HFF-Myc (cell line): Measurements from ENCODE around the gene PRPF8.
"Not testable (repeated sequence)": the region's sequence is repeated elsewhere in the genome, so short reads cannot be mapped to it uniquely, and the experiment has no call there.

Experiments used
- DNase-seq: peaks from one replicate; pipeline ENCODE4 v3.0.0-alpha.2; 2011; ENCODE audit warnings: low read depth; ENCODE audit errors: extremely low read depth
- H3K4me3 ChIP-seq: replicated peaks from 2 replicates; pipeline ENCODE4 v1.5.1; 2011; ENCODE audit warnings: low read depth, mild to moderate bottlenecking, control low read depth, low read length
- CTCF ChIP-seq: IDR thresholded peaks from 2 replicates; pipeline ENCODE4 v1.5.1; 2012; ENCODE audit warnings: mild to moderate bottlenecking, low read depth, low read length, control low read depth; ENCODE audit errors: missing control alignments

Gene PRPF8

GRCh38 chr17:1724351-1724868, 39.7 kb upstream of the PRPF8 start, which contains the start of gene WDR81:
TSS of gene WDR81 (plus strand) at chr17:1724704. CDS start at chr17:1724960, 256 bp downstream.
- peak within 1 kb of the TSS; percentile 58 for H3K4me3 ChIP-seq
- TF ChIP-seq CTCF, result no peak
- no peak for DNase-seq

GRCh38 chr17:1722022-1722421, 37.4 kb upstream of the PRPF8 start:
- not testable (repeated sequence) for H3K4me3 ChIP-seq, DNase-seq

GRCh38 chr17:1720856-1721386, 36.3 kb upstream of the PRPF8 start:
- DNase-seq, result no peak
- TF ChIP-seq CTCF, result peak; percentile 99
- H3K4me3 ChIP-seq, result no peak overlapping the region

- TF ChIP-seq CTCF, result no peak
- H3K4me3 ChIP-seq, result no peak overlapping the region
- DNase-seq, result no peak
Measured at GRCh38 chr17:1718362-1719165, 33.9 kb upstream of the PRPF8 start.

GRCh38 chr17:1716912-1717695, 32.4 kb upstream of the PRPF8 start:
- peak overlapping the region; percentile 74 for H3K4me3 ChIP-seq
- TF ChIP-seq CTCF, result no peak

GRCh38 chr17:1716076-1716911, 31.6 kb upstream of the PRPF8 start:
- DNase-seq, result peak; percentile 100
- peak overlapping the region; percentile 74 for H3K4me3 ChIP-seq
- TF ChIP-seq CTCF, result peak; percentile 6

More at GRCh38 chr17:1716912-1717695, 32.4 kb upstream of the PRPF8 start:
- peak; percentile 99 for DNase-seq
